Thoracic aorta (tissue), 2 donors: ENCODE results near the gene ACTR8. TPM values are rescaled to one million over a fixed set of nuclear protein-coding genes. Genes with fewer than 3 reads are reported as not detected.

Source experiments
- ATAC-seq: fragments of 150-250 bp; one replicate; pipeline ENCODE4 v1.8.0; 2017; ENCODE audit warnings: low read depth; ENCODE audit not compliant: insufficient number of reproducible peaks, low FRiP score
- DNase-seq: peaks from one replicate; pipeline ENCODE4 v3.0.0-alpha.2; 2020; ENCODE audit warnings: low spot score
- H3K27ac ChIP-seq, 2 donors: fragments of 200-600 bp; sonication (generic); 1 replicate in 1 of 2; 2 replicates in 1 of 2; pipeline ENCODE4 v1.5.1; 2016; ENCODE audit warnings: mild to moderate bottlenecking in 2 of 2, moderate library complexity in 2 of 2
- H3K27me3 ChIP-seq: fragments of 200-600 bp; sonication (generic); replicated peaks from 2 replicates; pipeline ENCODE4 v1.6.0; 2016; ENCODE audit warnings: mild to moderate bottlenecking; ENCODE audit not compliant: insufficient read depth
- H3K36me3 ChIP-seq: fragments of 200-600 bp; sonication (generic); one replicate; pipeline ENCODE4 v1.5.1; 2016
- H3K4me1 ChIP-seq, 2 donors: fragments of 200-600 bp; sonication (generic); 1 replicate in 1 of 2; 2 replicates in 1 of 2; pipeline versions ENCODE4 v1.5.1 to v1.6.0; 2016; ENCODE audit warnings: low read depth in 2 of 2, mild to moderate bottlenecking in 1 of 2; ENCODE audit not compliant: control insufficient read depth in 1 of 2
- H3K4me3 ChIP-seq: fragments of 200-600 bp; sonication (generic); 2 replicates; pipeline ENCODE4 v1.5.1; 2016; ENCODE audit warnings: mild to moderate bottlenecking
- H3K9me3 ChIP-seq: fragments of 200-600 bp; sonication (generic); 2 replicates; pipeline ENCODE4 v1.5.1; 2016
- total RNA-seq, 2 donors: library from RNA; depleted of rRNA; stranded (reverse); fragments of >200 nt; gene quantifications; one replicate each; pipeline versions ENCODE4 v1.1.0 to v1.2.3, GENCODE V29; 2016
- TF ChIP-seq, protein P1 (sequence below): fragments of 200-600 bp; sonication (generic); IDR thresholded peaks from one replicate; pipeline ENCODE4 v1.5.1; 2019; ENCODE audit warnings: antibody characterized with exemption

ACTR8 gene
- total RNA-seq, 2 donors from 2014 or later = 13.1 to 22.8 TPM

DNA sequence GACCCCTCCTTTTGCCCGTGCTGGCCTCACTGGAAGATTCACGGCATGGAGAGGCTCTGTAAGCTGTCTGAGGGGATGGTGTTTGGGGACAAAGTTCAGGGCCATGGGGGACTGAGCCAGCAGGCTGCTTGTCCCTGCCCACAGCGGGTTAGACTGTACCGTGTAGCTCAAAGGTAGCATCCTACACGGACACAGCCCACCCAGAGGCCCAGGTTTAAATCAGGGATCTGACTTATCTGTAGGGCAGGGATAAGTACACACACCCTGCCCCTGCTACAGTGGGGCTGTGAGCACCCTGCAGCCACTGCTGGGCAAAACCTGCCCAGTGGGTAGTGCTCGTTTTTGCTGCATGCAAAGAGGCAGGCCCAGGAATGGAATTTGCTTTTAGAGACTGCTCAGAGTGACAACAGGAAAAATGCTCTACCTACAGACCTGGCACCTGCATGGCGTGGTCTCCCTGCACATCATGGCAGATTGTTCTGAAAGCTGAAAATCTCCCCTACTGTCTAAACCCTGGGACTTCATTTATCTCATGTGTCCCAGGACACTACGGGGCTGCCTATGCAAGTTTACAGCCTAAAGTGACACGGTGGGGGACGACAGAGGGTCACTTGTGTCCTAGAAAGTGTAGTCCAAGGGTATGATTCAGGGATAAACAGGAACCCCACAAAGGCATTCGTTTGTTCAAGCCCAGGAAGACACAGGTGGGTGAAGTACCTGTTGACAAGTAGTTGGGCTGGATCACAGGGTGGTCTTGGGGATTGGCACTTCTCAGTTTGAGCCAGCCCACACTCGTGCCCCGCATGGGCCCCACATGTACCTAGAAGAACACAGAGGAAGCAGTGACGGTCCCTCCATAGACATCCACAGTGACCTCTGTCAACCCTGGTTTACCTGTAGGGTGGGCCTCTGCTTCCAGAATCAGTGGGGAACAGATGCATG, 63.5 kb downstream of the ACTR8 start:
- H3K9me3 ChIP-seq = no peaks in the 10 kb centered on the region
- H3K27ac ChIP-seq = no peak overlapping the region
- no peak for DNase-seq
- TF ChIP-seq, protein P1, sequence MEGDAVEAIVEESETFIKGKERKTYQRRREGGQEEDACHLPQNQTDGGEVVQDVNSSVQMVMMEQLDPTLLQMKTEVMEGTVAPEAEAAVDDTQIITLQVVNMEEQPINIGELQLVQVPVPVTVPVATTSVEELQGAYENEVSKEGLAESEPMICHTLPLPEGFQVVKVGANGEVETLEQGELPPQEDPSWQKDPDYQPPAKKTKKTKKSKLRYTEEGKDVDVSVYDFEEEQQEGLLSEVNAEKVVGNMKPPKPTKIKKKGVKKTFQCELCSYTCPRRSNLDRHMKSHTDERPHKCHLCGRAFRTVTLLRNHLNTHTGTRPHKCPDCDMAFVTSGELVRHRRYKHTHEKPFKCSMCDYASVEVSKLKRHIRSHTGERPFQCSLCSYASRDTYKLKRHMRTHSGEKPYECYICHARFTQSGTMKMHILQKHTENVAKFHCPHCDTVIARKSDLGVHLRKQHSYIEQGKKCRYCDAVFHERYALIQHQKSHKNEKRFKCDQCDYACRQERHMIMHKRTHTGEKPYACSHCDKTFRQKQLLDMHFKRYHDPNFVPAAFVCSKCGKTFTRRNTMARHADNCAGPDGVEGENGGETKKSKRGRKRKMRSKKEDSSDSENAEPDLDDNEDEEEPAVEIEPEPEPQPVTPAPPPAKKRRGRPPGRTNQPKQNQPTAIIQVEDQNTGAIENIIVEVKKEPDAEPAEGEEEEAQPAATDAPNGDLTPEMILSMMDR = no peak
- H3K36me3 ChIP-seq = no peaks in the 10 kb centered on the region
- no peak for ATAC-seq
- no peaks in the 10 kb centered on the region for H3K27me3 ChIP-seq
- H3K4me1 ChIP-seq = no peaks in the 10 kb centered on the region
- H3K4me3 ChIP-seq = no peak overlapping the region

DNA sequence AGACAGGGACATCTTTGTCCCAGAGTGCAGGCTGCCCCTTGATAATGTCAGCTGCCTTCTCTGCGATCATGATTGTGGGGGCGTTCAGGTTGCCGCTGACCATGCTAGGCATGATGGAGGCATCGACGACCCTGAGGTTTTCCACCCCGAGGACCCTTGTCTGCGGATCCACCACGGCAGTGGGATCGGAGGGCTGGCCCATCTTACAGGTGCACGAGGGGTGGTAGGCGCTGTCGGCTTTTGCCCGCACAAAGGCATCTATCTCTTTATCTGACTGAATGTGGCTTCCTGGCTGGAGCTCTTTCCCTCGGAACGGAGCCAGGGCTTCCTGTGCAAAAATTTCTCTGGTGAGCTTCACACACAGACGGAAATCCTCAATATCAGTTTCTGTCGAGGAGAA, 64.1 kb downstream of the ACTR8 start:
- H3K36me3 ChIP-seq = no peaks in the 10 kb centered on the region
- H3K9me3 ChIP-seq = no peaks in the 10 kb centered on the region
- H3K27me3 ChIP-seq = no peaks in the 10 kb centered on the region
- no peak overlapping the region for H3K27ac ChIP-seq
- H3K4me3 ChIP-seq = no peak overlapping the region
- TF ChIP-seq, protein P1 = no peak
- DNase-seq (no peak), ATAC-seq (no peak)
- no peaks in the 10 kb centered on the region for H3K4me1 ChIP-seq

DNA sequence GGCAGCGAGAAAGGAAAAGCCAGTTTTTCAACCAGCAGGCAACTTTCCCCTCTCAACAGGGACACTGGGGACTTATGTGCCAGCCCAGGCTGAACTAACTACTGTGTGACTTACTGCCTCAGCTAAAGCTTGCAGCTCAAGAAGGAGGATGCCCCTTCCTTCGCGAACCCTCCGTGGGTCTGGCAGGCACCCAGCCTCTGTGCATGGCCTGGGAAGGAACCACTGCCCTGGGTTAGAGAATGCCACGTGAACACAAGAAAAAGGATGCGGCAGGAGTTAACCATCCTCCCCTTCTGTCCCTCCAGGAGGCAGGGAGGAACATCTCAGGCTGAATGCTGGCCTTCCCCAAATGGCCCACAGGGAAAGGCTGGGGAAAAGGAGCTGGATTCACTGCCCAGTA, 64.7 kb downstream of the ACTR8 start:
- no peak overlapping the region for H3K4me3 ChIP-seq
- no peaks in the 10 kb centered on the region for H3K27me3 ChIP-seq
- no peak overlapping the region for H3K27ac ChIP-seq
- TF ChIP-seq, protein P1 = no peak
- H3K4me1 ChIP-seq = no peaks in the 10 kb centered on the region
- H3K36me3 ChIP-seq = no peaks in the 10 kb centered on the region
- ATAC-seq (no peak), DNase-seq (no peak)
- no peaks in the 10 kb centered on the region for H3K9me3 ChIP-seq

Other genes starting within 250 kb of the ACTR8 start
- gene CHDH, start 35.7 kb downstream of the ACTR8 start, total RNA-seq = 1 to 10 TPM in 1 of 2 donors, under 1 TPM in 1; 0.68 to 8.4 TPM
- 1 to 10 TPM in 1 of 2 donors, not detected in 1; 2.3 TPM for gene IL17RB, start 35.6 kb downstream of the ACTR8 start, total RNA-seq
- gene SELENOK, start 9.7 kb upstream of the ACTR8 start, total RNA-seq = 10 to 100 TPM; 22.6 to 36.8 TPM
- gene CACNA2D3, start 240.4 kb upstream of the ACTR8 start, total RNA-seq = 1 to 10 TPM; 3.2 to 4.0 TPM